ENCODE results near the gene WDR33.
"Not testable (repeated sequence)": the region's sequence is repeated elsewhere in the genome, so short reads cannot be mapped to it uniquely, and the experiment has no call there.

- not testable (repeated sequence) for TF ChIP-seq CTCF (IDR thresholded peaks at IDR 0.05); POLR2AphosphoS5 (IDR thresholded peaks at IDR 0.05); POLR2A (IDR thresholded peaks at IDR 0.05; ENCODE audit: low read depth); EP300 (IDR thresholded peaks at IDR 0.05)
These were observed 61.4 kb downstream of the WDR33 start for GRCh38 chr2:127749537-127749936.
